ENCODE data around the gene NCAM1. TPM values are rescaled to one million over a fixed set of nuclear protein-coding genes. Genes with fewer than 3 reads are reported as not detected.

NCAM1 gene
- polyA plus RNA-seq, 3 donors, result 64.4 to 77.8 (median 73.2) TPM

GRCh38 chr11:113163291-113164030 lies 202.2 kb downstream of the NCAM1 start:
- no peak for DNase-seq

GRCh38 chr11:113166280-113166679 lies 205.1 kb downstream of the NCAM1 start:
- DNase-seq, result no peak

- DNase-seq, result no peak
Measured at GRCh38 chr11:113167599-113167998, 206.4 kb downstream of the NCAM1 start.

GRCh38 chr11:113168354-113169342 lies 207.4 kb downstream of the NCAM1 start:
- no peak for DNase-seq

- no peak for DNase-seq
Measured at GRCh38 chr11:113172382-113172951, 211.2 kb downstream of the NCAM1 start.

GRCh38 chr11:113173126-113173525 lies 211.9 kb downstream of the NCAM1 start:
- DNase-seq, result no peak

- DNase-seq, result no peak
Measured at GRCh38 chr11:113174882-113175281, 213.7 kb downstream of the NCAM1 start.

GRCh38 chr11:113176599-113177360 lies 215.6 kb downstream of the NCAM1 start:
- no peak for DNase-seq

GRCh38 chr11:113177671-113178070 lies 216.5 kb downstream of the NCAM1 start:
- no peak for DNase-seq

- no peak for DNase-seq
Measured at GRCh38 chr11:113178381-113179070, 217.3 kb downstream of the NCAM1 start.

GRCh38 chr11:113179181-113179704 lies 218.0 kb downstream of the NCAM1 start:
- no peak for DNase-seq

- no peak for DNase-seq
Measured at GRCh38 chr11:113181094-113181493, 219.9 kb downstream of the NCAM1 start.

- no peak for DNase-seq
Measured at GRCh38 chr11:113182288-113182687, 221.1 kb downstream of the NCAM1 start.

- no peak for DNase-seq
Measured at GRCh38 chr11:113184498-113184897, 223.3 kb downstream of the NCAM1 start.

GRCh38 chr11:113188371-113188834 lies 227.2 kb downstream of the NCAM1 start:
- DNase-seq, result no peak

GRCh38 chr11:113189909-113190667 lies 228.9 kb downstream of the NCAM1 start:
- DNase-seq, result no peak

- DNase-seq, result no peak
Measured at GRCh38 chr11:113192121-113192925, 231.1 kb downstream of the NCAM1 start.

- no peak for DNase-seq
Measured at GRCh38 chr11:113193016-113193415, 231.8 kb downstream of the NCAM1 start.

- DNase-seq, result peak; percentile 66
Measured at GRCh38 chr11:113193946-113194345, 232.7 kb downstream of the NCAM1 start.
